ENCODE results near the gene ESRRB. TPM values are rescaled to one million over a fixed set of nuclear protein-coding genes. Genes with fewer than 3 reads are reported as not detected.

The ESRRB gene
- total RNA-seq, 1 experiment from 2014 or later, result not detected

DNA sequence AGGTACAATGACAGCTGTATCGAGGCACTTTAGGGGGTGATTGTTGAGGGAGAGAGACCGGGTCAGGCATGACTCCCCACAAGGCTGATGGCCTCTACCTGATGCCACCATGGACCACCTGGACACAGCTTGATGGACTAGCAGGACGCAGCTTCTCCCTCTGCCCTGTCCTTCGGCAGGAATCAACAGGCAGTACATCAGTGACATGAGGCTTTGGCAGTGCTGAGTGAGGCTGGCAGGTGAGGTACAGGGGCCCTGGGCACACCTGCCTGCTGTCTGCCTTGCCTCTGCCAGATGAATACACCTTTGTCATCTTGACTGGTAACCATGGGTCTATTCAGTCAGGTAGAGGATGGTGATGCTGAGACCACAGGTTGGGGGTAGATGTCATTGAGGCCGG is 25.3 kb upstream of the ESRRB start:
- in situ Hi-C loops (cut with HindIII; ENCODE audit: low sequenced_read_pairs), result no loop called here
- DNase-seq (ENCODE audit: low spot score), result no peak

GRCh38 chr14:76351941-76352340 is 24.0 kb upstream of the ESRRB start:
- in situ Hi-C loops (cut with HindIII; ENCODE audit: low sequenced_read_pairs), result no loop called here
- DNase-seq (ENCODE audit: low spot score), result no peak

GRCh38 chr14:76352639-76353281 is 23.2 kb upstream of the ESRRB start:
- in situ Hi-C loops (cut with HindIII; ENCODE audit: low sequenced_read_pairs), result no loop called here
- DNase-seq (ENCODE audit: low spot score), result peak; percentile 16

GRCh38 chr14:76354310-76354709 is 21.6 kb upstream of the ESRRB start:
- no peak for DNase-seq (ENCODE audit: low spot score)
- in situ Hi-C loops (cut with HindIII; ENCODE audit: low sequenced_read_pairs), result no loop called here

- in situ Hi-C loops (cut with HindIII; ENCODE audit: low sequenced_read_pairs), result no loop called here
- DNase-seq (ENCODE audit: low spot score), result no peak
Observed at GRCh38 chr14:76355771-76356170, 20.2 kb upstream of the ESRRB start.

GRCh38 chr14:76371066-76371465 is 4.9 kb upstream of the ESRRB start:
- in situ Hi-C loops (cut with HindIII; ENCODE audit: low sequenced_read_pairs), result no loop called here
- DNase-seq (ENCODE audit: low spot score), result no peak

DNA sequence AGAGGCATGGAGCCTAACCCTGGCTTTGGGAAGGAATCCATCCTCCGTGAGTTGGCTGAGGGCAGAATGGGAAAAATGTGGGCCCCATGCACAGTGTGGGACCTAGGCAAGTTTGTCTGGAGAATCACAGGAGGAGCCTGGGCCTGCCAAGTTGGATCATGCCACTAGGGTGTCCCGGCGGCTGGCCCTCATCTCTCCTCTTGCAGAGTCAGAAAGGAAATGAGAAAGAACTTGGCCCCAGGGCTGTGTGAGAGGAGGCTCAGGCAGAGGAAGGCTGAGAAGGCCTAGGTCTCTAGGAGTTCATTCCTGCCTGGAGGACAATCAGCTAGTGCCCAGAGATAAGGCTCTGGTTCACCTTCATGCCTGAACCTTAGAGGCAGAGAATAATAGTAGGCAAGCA is 2.5 kb upstream of the ESRRB start:
- in situ Hi-C loops (cut with HindIII; ENCODE audit: low sequenced_read_pairs), result no loop called here
- DNase-seq (ENCODE audit: low spot score), result no peak

DNA sequence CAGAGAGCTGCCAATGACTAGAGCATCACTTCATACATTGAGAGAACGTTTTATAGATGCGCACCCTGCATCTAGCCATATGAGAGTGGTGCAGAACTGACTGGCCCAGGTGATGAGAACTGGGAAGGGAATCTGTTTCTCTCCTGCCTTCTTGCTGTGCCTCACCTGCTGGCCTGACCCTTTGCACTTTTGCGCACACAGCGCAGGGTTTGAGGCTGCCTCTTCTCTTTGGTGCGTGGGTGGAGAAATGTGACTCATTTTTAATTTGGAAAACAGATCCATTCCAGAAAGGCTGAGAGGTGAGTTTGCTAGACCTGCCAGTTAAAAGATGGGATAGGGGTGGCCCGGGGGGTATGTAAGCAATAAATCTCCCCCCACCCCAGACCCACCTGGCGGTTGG is 453 bp upstream of the ESRRB start:
- no peak for DNase-seq (ENCODE audit: low spot score)
- in situ Hi-C loops (cut with HindIII; ENCODE audit: low sequenced_read_pairs), result no loop called here

- in situ Hi-C loops (cut with HindIII; ENCODE audit: low sequenced_read_pairs), result no loop called here
- DNase-seq (ENCODE audit: low spot score), result no peak
Observed at GRCh38 chr14:76376409-76376877, 506 bp downstream of the ESRRB start.

- DNase-seq (ENCODE audit: low spot score), result no peak
- in situ Hi-C loops (cut with HindIII; ENCODE audit: low sequenced_read_pairs), result no loop called here
Observed at GRCh38 chr14:76376878-76377734, 1.2 kb downstream of the ESRRB start.

GRCh38 chr14:76377735-76378074 is 1.8 kb downstream of the ESRRB start:
- in situ Hi-C loops (cut with HindIII; ENCODE audit: low sequenced_read_pairs), result no loop called here
- no peak for DNase-seq (ENCODE audit: low spot score)

GRCh38 chr14:76380991-76381390 is 5.1 kb downstream of the ESRRB start:
- no peak for DNase-seq (ENCODE audit: low spot score)
- in situ Hi-C loops (cut with HindIII; ENCODE audit: low sequenced_read_pairs), result no loop called here

DNA sequence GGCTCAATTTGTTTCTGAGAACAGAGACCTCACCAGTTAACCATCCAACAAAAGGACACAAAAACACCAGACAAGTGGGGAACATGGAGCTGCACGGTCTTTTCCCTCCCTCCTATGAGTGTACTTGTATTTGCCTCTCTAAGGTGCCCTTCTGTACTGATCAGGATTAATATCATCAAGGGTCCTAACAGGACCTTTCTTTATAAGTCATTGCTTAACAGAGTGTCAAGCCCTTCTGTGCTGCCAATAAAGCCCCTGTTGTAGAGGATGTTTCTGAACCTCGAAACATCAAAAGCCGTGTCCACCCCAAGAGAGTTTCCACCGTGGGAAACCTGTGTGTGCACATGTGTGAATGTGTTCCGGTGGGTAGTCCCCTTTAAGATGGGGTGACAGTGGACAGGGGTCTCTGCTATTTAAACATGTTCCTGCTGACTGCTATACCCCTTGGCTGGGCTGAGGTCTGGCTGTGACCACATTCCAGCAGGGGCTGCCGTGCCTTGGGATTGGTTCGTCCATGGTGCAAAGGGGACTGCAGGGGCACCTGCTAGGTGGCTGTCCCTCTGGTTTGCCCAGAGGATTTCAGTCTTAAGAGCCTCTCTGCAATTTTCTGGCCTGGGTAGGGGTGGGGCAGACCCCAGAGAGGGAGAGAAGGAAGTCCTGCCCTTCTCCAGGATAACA is 6.0 kb downstream of the ESRRB start:
- in situ Hi-C loops (cut with HindIII; ENCODE audit: low sequenced_read_pairs), result no loop called here
- no peak for DNase-seq (ENCODE audit: low spot score)

- in situ Hi-C loops (cut with HindIII; ENCODE audit: low sequenced_read_pairs), result no loop called here
- DNase-seq (ENCODE audit: low spot score), result no peak
Observed at GRCh38 chr14:76382495-76382832, 6.5 kb downstream of the ESRRB start.

DNA sequence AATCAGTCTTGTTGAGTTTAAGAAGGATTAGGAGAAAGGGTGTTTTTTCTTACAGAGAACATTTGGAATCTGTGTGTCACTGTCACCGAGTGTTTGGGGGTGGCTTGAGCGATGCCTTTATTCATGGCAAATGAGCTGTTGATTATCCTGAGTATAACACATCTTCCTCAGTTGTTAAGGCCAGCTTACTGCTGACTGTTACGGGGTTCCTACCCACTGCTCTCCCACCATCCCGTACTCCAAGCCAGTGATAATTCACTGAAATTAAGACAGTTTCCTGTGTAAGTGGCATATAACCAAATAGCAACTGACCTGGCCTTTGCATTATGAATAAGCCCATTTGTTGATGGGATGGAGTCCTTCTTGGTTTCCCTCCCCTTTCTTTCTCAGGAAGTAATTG is 9.5 kb downstream of the ESRRB start:
- in situ Hi-C loops (cut with HindIII; ENCODE audit: low sequenced_read_pairs), result no loop called here
- DNase-seq (ENCODE audit: low spot score), result no peak

GRCh38 chr14:76386944-76387782 is 11.2 kb downstream of the ESRRB start:
- in situ Hi-C loops (cut with HindIII; ENCODE audit: low sequenced_read_pairs), result no loop called here
- peak; percentile 55 for DNase-seq (ENCODE audit: low spot score)

DNA sequence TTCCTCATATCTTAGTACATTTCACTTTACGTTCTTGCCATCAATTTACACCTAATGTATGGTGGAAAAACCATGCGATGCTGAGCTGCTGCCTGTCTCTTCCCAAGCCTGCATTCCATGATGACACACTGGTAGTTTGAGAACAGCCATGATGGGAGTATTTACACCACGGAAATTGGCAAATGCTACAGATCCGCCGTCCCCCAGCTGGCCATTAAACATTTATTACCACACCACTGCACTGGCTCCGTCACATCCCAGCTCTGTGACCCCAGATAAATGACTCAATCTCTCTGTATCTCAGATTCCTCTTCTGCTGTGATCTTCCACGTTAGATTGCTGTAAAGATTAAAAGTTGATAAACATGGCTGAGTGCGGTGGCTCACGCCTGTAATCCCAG is 13.9 kb downstream of the ESRRB start:
- in situ Hi-C loops (cut with HindIII; ENCODE audit: low sequenced_read_pairs), result no loop called here
- no peak for DNase-seq (ENCODE audit: low spot score)

- in situ Hi-C loops (cut with HindIII; ENCODE audit: low sequenced_read_pairs), result no loop called here
- DNase-seq (ENCODE audit: low spot score), result no peak
Observed at GRCh38 chr14:76390621-76391020, 14.7 kb downstream of the ESRRB start.

GRCh38 chr14:76391981-76392690 is 16.2 kb downstream of the ESRRB start:
- in situ Hi-C loops (cut with HindIII; ENCODE audit: low sequenced_read_pairs), result no loop called here
- DNase-seq (ENCODE audit: low spot score), result no peak
